Activated CD4-positive, alpha-beta T cell treated with anti-CD3 and anti-CD28 coated beads, Interleukin-2, amount 10 ng/mL, durations not matched to agents 24 days and 14 days (primary cell): Measurements from ENCODE around the gene GPR26. TPM values are rescaled to one million over a fixed set of nuclear protein-coding genes. Genes with fewer than 3 reads are reported as not detected.

ENCODE experiments used
- DNase-seq: peaks from one replicate; pipeline ENCODE4 v3.0.0; 2022
- H3K27ac Mint-ChIP-seq: one replicate; pipeline ENCODE4 v1.8.0; 2022; ENCODE audit warnings: mild to moderate bottlenecking, mixed read lengths
- H3K27me3 Mint-ChIP-seq: one replicate; pipeline ENCODE4 v1.8.0; 2022; ENCODE audit warnings: mixed read lengths
- H3K36me3 Mint-ChIP-seq: one replicate; pipeline ENCODE4 v1.8.0; 2022; ENCODE audit warnings: low read depth, mild to moderate bottlenecking, mixed read lengths
- H3K4me1 Mint-ChIP-seq: one replicate; pipeline ENCODE4 v1.8.0; 2021; ENCODE audit warnings: mixed read lengths
- H3K4me3 Mint-ChIP-seq: one replicate; pipeline ENCODE4 v1.8.0; 2022; ENCODE audit warnings: mild to moderate bottlenecking, moderate library complexity, mixed read lengths
- H3K9me3 Mint-ChIP-seq: one replicate; pipeline ENCODE4 v1.8.0; 2021; ENCODE audit warnings: mixed read lengths
- intact Hi-C: fragments of 100-400 bp; cut with micrococcal nuclease; formaldehyde crosslinking; loops from one replicate; pipeline ENCODE4 v1.15.1; 2023
- total RNA-seq: library from RNA; stranded (reverse); gene quantifications from 2 replicates; pipeline ENCODE4 v1.2.3, GENCODE V29; 2022

Gene GPR26
- total RNA-seq, 1 donor from 2014 or later, result not detected

DNA sequence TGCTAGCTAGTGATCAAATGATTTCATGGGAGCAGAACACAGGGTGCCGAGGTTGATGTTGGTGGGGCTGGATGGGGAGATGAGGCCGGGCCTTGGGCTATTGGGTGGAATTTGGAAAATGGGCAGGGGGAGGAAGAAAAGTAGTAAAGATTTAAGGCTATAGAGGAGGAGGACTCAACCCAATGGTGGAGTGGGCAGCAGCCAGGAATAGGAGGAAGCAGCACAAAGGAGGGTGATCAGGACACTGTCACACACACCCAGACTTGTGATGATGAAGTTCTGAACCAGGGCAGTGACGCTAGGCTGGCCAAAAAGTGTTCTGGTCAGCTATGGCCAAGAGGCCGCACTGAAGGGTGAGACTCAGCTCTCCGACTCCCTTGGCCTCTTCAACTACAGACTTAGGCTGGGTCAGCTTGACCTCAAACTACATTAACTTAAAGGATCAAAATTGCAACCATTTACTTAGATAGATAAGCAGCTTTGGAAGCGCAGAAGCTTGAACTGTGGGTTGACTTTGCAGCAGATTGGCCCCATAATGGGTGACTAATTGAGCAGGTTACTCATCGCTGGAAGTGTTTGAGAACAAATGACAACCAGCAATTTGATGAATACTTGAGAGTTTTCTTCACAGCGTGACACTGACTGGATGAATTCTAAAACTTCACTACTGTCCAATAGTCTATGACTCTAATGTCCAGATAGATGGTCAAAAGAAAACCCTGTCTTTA is 29.4 kb upstream of the GPR26 start:
- no peak for DNase-seq
- Mint-ChIP-seq H3K36me3 (no peaks in the 10 kb centered on the region), H3K4me3 (no peak overlapping the region), H3K27ac (no peak overlapping the region), H3K9me3 (no peaks in the 10 kb centered on the region), H3K27me3 (no peaks in the 10 kb centered on the region), H3K4me1 (no peaks in the 10 kb centered on the region)
- intact Hi-C loops, result no loop called here

DNA sequence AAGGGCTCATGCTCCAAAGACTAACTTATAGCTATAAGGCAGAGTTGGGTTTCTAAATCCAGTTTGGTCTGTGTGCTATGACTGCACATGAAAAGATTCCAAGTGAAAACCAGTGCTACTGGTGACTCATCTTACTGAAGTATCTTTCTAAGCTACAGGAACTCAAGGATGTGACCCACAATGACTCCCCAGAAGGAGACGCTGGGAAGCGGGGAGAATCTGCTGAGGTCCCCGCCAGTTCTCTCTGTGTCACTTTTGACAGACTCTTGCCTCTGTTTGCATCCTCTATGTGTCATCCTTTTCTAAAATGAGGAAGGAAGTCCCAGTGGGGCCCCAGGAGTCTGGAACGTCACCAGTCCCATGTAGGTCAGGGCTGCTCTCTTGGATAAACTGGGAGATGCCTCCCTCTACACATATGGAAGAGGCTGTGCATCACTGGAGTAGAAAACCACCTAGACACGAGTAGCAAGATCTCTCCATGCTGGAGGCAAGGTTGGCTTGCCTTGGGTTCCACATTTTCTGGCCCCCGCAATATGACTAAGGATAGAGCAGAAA is 28.8 kb upstream of the GPR26 start:
- no peaks in the 10 kb centered on the region for H3K9me3 Mint-ChIP-seq
- H3K36me3 Mint-ChIP-seq, result no peaks in the 10 kb centered on the region
- no peak overlapping the region for H3K27ac Mint-ChIP-seq
- intact Hi-C loops, result no loop called here
- DNase-seq, result no peak
- H3K27me3 Mint-ChIP-seq, result no peaks in the 10 kb centered on the region
- no peak overlapping the region for H3K4me3 Mint-ChIP-seq
- no peaks in the 10 kb centered on the region for H3K4me1 Mint-ChIP-seq

DNA sequence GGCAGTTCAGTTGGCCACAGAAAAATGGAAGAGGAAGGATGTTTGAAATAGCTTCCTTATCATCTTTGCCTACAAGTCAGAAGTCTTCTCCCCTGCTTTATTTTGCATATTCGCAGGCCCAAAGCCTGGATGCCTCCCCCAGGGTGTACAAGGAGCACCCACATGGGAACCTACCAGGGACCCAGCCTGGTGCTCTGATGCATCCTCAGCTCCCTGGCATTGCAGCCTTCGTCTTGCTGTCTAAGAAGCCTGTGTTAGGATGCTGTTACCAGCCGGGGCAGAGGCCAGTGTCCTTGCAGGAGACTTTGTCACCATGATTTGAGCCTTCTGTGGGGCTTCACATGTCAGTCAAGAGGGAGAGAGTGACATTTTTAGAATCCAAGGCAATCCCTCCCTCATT is 27.0 kb upstream of the GPR26 start:
- Mint-ChIP-seq H3K27me3 (no peaks in the 10 kb centered on the region), H3K36me3 (no peaks in the 10 kb centered on the region), H3K4me3 (no peak overlapping the region), H3K9me3 (no peaks in the 10 kb centered on the region), H3K27ac (no peak overlapping the region), H3K4me1 (no peaks in the 10 kb centered on the region)
- intact Hi-C loops, result no loop called here
- no peak for DNase-seq

DNA sequence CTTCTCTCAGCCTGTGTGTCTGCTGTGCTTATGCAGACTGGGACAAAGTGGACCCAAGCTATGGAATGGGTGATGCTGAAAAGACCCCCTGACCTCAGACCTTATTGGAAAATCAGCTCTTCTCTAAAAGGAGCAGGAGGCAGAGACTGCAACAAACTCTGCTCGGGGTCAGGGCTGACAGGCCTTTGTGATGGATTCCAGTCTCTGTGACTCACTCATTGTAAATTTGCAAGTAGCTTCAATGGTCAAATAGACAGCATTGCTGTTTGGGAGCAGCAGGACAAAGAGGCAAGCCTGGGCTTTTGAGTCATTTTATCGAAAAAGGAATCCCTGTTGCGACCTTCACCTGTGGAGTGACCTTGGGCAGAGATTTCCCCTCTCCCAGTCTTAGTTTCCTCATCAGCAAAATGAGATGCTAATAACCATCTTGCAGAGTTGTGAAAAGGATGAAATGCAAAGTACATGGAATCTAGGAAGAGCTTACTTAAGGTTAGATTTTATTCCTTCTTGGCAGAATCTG is 26.1 kb upstream of the GPR26 start:
- no peak overlapping the region for H3K4me3 Mint-ChIP-seq
- intact Hi-C loops, result no loop called here
- no peaks in the 10 kb centered on the region for H3K4me1 Mint-ChIP-seq
- H3K27ac Mint-ChIP-seq, result no peak overlapping the region
- no peak for DNase-seq
- no peaks in the 10 kb centered on the region for H3K36me3 Mint-ChIP-seq
- H3K27me3 Mint-ChIP-seq, result no peaks in the 10 kb centered on the region
- no peaks in the 10 kb centered on the region for H3K9me3 Mint-ChIP-seq

DNA sequence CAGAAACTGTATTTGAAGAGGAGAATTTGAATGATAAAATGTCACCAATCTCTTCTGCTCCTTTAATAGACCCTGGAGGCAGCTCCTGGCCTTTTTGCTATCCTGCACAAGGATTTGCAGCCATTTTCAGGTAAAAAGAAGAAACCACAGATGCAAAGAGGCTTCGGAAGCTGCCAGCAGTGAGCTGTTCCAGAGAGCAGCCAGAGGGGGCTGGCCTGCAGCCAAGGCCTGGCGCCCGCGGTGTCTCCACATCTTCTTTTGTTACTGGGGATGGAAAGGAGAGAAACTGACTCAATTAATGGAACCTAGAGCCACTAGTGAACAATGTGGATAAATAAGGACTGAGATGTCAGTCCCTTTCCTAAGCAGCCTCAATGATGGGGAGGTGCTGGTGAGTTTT is 23.9 kb upstream of the GPR26 start:
- Mint-ChIP-seq H3K27ac (no peak overlapping the region), H3K4me3 (no peak overlapping the region), H3K36me3 (no peaks in the 10 kb centered on the region), H3K27me3 (no peaks in the 10 kb centered on the region), H3K9me3 (no peaks in the 10 kb centered on the region), H3K4me1 (no peaks in the 10 kb centered on the region)
- DNase-seq, result no peak
- intact Hi-C loops, result no loop called here

DNA sequence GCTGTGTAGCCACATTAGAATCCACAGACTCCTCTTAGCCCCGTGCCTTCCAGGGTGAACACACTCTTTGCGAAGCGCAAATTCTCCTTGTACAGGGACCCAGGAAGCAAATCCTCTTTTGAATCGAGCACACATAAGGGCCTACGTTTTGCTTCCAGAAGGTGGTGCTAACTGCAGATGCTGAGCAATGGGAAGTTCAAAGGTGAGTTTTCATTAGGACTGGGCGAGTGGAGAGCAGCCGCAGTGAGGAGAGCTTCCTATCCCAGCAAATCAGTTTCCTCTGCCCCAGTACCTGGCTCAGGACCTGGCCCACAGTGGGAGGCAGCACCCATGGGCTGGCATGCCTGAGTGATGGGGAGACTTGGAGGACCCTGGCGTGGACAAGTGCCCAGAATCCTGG is 23.5 kb upstream of the GPR26 start:
- no peaks in the 10 kb centered on the region for H3K9me3 Mint-ChIP-seq
- H3K4me3 Mint-ChIP-seq, result no peak overlapping the region
- H3K27ac Mint-ChIP-seq, result no peak overlapping the region
- DNase-seq, result no peak
- no peaks in the 10 kb centered on the region for H3K36me3 Mint-ChIP-seq
- no peaks in the 10 kb centered on the region for H3K27me3 Mint-ChIP-seq
- no peaks in the 10 kb centered on the region for H3K4me1 Mint-ChIP-seq
- intact Hi-C loops, result no loop called here

DNA sequence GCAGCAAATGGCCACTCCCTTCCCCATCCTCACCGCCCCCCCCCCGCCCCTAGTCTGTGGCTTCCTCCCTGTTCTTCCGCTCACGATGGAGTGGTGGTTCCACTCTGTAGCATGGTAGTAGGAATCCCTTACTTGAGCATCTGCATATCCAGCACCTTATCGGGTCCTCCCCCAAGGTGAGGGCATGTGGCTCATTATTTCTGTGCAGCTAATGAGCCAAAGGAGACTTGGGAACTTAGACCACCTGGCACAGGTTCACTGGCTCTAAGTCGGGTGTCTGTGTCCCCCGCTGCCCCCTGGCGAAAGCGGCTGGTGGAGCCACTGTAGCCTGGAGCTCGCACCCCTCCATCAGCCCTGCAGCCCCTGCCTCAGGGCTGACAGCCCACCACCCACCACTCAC is 22.8 kb upstream of the GPR26 start:
- no peak overlapping the region for H3K27ac Mint-ChIP-seq
- H3K9me3 Mint-ChIP-seq, result no peaks in the 10 kb centered on the region
- intact Hi-C loops, result no loop called here
- DNase-seq, result no peak
- no peaks in the 10 kb centered on the region for H3K36me3 Mint-ChIP-seq
- H3K4me3 Mint-ChIP-seq, result no peak overlapping the region
- no peaks in the 10 kb centered on the region for H3K27me3 Mint-ChIP-seq
- H3K4me1 Mint-ChIP-seq, result no peaks in the 10 kb centered on the region

DNA sequence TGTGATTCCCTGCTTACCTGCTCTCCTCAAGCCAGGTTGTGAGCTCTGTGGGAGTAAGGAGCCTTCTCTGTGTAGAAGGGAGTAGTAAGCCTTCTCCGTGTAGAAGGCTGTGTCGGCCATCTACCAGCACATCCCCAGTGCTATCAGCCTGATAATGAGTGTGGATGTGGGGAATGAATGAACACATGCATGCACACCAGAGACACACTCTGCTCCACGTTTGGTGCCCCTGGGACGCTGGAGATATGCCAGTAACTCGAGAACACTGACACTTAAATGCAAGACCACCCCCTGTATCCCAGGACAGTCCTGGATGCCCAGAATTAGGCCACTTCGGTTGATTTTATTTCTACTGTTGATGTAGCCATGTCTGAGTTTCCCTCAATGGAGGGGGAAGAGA is 21.1 kb upstream of the GPR26 start:
- no peak overlapping the region for H3K4me3 Mint-ChIP-seq
- no peaks in the 10 kb centered on the region for H3K27me3 Mint-ChIP-seq
- no peaks in the 10 kb centered on the region for H3K4me1 Mint-ChIP-seq
- DNase-seq, result no peak
- intact Hi-C loops, result no loop called here
- H3K9me3 Mint-ChIP-seq, result no peaks in the 10 kb centered on the region
- no peak overlapping the region for H3K27ac Mint-ChIP-seq
- no peaks in the 10 kb centered on the region for H3K36me3 Mint-ChIP-seq

DNA sequence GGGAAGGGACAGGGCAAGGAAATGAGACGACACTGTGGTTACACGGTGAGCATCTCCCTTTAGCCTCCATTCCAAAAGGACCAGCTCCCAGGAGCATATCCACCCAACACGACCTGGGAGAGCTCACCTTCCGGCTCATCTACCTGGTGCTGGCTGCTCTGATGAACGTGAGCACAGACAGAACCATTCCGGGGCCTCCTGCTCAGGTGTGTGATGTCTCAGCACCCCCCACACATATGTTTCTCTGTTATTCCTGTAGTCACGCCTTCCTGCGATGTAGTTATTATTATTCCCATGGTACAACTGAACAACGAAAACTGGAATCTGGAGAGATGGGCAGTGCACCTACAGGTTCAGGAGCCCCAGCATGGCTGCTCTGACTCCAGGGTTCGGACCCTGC is 20.5 kb upstream of the GPR26 start:
- H3K9me3 Mint-ChIP-seq, result no peaks in the 10 kb centered on the region
- H3K27ac Mint-ChIP-seq, result no peak overlapping the region
- no peaks in the 10 kb centered on the region for H3K4me1 Mint-ChIP-seq
- H3K36me3 Mint-ChIP-seq, result no peaks in the 10 kb centered on the region
- H3K4me3 Mint-ChIP-seq, result no peak overlapping the region
- no peaks in the 10 kb centered on the region for H3K27me3 Mint-ChIP-seq
- no peak for DNase-seq
- intact Hi-C loops, result no loop called here

DNA sequence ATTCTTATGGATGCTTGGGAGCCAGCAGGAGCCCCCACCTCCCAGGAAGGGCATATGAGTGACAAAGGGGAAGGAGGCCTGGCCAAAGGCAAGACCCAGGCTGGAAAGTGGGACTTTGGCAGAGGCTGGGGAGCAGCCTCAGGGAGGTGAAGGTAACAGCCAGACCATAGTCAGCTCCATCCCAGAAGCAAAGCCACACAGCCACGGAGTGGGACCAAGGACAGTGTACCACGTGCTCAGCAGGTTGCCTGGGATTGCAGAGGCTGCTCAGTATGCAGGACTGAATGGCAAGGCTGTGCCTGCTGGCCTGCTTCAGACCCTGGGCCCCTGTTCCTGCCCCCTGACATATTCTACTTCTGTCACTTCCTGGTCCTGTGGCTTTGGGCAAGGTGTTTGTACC is 17.6 kb upstream of the GPR26 start:
- H3K36me3 Mint-ChIP-seq, result no peaks in the 10 kb centered on the region
- DNase-seq, result no peak
- H3K27ac Mint-ChIP-seq, result no peak overlapping the region
- H3K9me3 Mint-ChIP-seq, result no peaks in the 10 kb centered on the region
- H3K4me1 Mint-ChIP-seq, result no peaks in the 10 kb centered on the region
- no peak overlapping the region for H3K4me3 Mint-ChIP-seq
- H3K27me3 Mint-ChIP-seq, result no peaks in the 10 kb centered on the region
- intact Hi-C loops, result no loop called here

DNA sequence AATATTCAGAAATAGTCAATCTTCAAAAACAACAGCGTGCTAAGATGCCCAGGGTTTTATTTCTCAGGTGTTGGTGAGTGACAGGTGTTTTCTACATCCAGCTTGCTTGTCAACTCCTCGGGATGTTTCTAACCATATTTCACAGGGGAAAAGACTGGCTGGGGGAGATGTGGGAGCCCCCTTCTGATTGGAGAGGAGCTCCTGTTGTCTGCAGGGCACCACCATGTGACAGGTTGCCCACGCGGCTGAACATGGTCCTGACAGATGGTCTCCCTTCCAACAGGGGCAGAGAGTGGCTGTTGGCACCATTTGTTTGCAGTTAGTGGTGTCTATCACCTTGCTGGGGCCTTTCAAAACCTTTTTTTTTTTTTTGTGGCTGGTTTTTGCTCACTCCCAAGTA is 16.5 kb upstream of the GPR26 start:
- Mint-ChIP-seq H3K27me3 (peaks cover 2% of the 10 kb centered on the region), H3K36me3 (no peaks in the 10 kb centered on the region), H3K4me3 (no peak overlapping the region), H3K4me1 (no peaks in the 10 kb centered on the region), H3K9me3 (no peaks in the 10 kb centered on the region), H3K27ac (no peak overlapping the region)
- no peak for DNase-seq
- intact Hi-C loops, result no loop called here

DNA sequence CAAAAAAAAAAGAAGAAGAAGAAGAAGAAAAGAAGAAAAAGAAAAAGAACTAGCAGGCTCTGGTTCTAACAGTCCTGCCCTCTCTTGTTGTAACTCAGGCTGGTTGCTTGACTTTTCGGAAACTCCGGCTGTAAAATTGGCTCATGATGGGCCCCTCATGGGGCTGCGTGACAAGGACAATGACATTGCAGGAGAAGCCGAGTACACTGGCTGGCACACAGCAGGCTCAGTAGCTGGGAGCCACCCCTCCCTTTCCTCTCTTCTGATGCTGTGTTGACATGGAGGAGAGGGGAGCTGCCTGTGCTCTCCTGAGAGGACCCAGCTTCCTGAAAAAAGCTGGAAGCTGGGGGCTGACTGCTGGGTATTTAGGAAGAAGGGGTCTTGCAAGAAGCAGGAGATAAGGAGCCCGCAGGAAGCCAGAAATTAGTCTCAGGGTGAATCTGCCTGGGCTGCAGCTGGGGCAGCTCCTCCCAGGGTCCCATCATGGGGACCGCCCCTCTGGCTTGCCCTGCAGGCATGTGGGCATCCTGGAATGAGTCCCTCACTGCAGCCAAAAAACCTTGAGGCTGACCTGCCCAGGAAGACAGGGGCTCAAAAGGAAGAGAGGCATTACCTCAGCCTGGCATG is 14.6 kb upstream of the GPR26 start:
- Mint-ChIP-seq H3K4me3 (no peak overlapping the region), H3K4me1 (no peaks in the 10 kb centered on the region), H3K27me3 (peaks cover 2% of the 10 kb centered on the region), H3K36me3 (no peaks in the 10 kb centered on the region), H3K9me3 (no peaks in the 10 kb centered on the region), H3K27ac (no peak overlapping the region)
- DNase-seq, result no peak
- intact Hi-C loops, result no loop called here

DNA sequence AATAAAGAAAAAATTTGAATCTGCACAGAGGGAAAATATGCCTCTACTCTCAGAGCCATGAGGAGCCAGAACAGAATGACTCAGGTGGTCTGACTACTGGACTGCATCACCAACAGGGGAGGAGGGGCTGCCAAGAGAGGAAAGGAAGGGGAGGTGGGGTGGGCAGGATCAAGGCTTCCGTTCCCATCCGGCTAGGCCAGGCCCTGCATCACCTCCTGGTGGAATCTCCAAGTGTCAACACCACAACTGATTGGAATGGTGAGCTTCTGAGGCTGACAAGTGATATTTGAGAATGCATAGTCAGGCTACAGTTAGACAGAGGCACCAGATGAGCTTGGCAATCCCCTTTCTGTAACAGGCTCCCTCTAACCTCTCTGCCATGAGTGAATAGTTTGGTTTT is 10.4 kb upstream of the GPR26 start:
- Mint-ChIP-seq H3K4me1 (no peaks in the 10 kb centered on the region), H3K9me3 (no peaks in the 10 kb centered on the region), H3K36me3 (no peaks in the 10 kb centered on the region), H3K4me3 (no peak overlapping the region), H3K27me3 (peaks cover 2% of the 10 kb centered on the region), H3K27ac (no peak overlapping the region)
- DNase-seq, result no peak
- intact Hi-C loops, result no loop called here

DNA sequence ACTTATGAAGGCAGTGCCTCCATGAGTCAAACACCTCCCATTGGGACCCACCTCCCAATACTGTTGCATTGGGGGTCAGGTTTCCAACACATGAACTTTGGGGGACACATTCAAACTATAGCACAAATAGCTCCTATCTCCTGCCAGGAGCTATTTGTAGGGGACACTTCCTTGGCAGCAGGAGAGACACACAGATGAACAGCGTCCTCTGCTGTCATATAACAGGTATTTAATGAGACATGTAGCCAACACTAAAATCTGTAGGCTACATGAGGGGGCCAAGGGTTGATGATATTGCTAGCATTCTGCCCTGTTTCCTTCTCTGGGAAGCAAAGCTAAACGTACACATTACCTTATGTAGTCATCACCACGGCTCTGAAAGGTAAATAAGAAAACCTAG is 2.6 kb upstream of the GPR26 start:
- H3K36me3 Mint-ChIP-seq, result no peaks in the 10 kb centered on the region
- no peaks in the 10 kb centered on the region for H3K4me1 Mint-ChIP-seq
- no peak for DNase-seq
- H3K27me3 Mint-ChIP-seq, result peaks cover 11% of the 10 kb centered on the region
- intact Hi-C loops, result no loop called here
- H3K4me3 Mint-ChIP-seq, result no peak overlapping the region
- H3K27ac Mint-ChIP-seq, result no peak overlapping the region
- H3K9me3 Mint-ChIP-seq, result no peaks in the 10 kb centered on the region
